PFSK-1 (cell line): ENCODE results near the gene HSD17B3.

Experiments used
- FOXP2 ChIP-seq: optimal IDR thresholded peaks from 2 replicates; pipeline ENCODE3; 2011; ENCODE audit warnings: borderline replicate concordance, control low read depth, inconsistent platforms; ENCODE audit not compliant: insufficient read depth; ENCODE audit errors: extremely low read length, extremely low read depth
- POLR2AphosphoS5 ChIP-seq: IDR thresholded peaks from 2 replicates; pipeline ENCODE4 v1.6.1; 2012; ENCODE audit warnings: low read depth, mild to moderate bottlenecking, control low read depth, low read length, moderate library complexity
- SIN3A ChIP-seq: IDR thresholded peaks from 2 replicates; pipeline ENCODE4 v1.6.1; 2012; ENCODE audit warnings: mild to moderate bottlenecking, low read length, moderate library complexity, borderline replicate concordance; ENCODE audit not compliant: insufficient read depth
- TAF1 ChIP-seq: IDR thresholded peaks from 2 replicates; pipeline ENCODE4 v1.6.1; 2012; ENCODE audit warnings: low read length, control low read depth, borderline replicate concordance; ENCODE audit not compliant: insufficient read depth
- TF ChIP-seq, protein P1 (sequence below), 2 experiments: IDR thresholded peaks; 2 replicates each; pipeline versions ENCODE4 v1.6.1 to v1.8.0; 2011 to 2012; ENCODE audit warnings: low read depth in 2 of 2, low read length in 2 of 2, control low read depth in 1 of 2, inconsistent platforms in 1 of 2, mild to moderate bottlenecking in 1 of 2, moderate library complexity in 1 of 2; ENCODE audit not compliant: insufficient read depth in 1 of 2

The HSD17B3 gene

DNA sequence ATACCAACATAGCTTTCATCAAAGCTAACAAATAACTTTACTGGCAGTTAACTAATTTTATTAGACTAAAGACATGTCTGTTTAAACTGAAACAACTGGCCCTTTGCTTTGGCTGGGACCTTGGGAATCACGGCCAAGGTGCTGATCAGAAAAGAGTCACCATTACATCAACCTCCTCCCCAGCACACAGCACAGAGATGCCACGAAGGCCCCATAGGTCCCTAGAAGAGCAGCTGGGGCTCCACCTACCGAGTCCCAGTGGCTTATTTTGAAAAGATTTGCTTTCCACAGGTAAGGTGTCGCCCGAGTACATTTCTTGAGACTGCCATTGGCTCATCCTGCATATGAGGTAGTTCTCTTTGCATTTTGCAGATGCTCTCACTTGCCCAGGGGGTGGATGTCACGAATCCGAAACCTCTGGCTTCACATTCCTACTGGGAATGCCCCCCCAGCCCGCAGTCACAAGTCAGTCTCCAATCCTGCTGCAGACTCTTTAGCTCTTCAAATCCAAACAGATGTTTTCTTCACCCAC lies 18.8 kb upstream of the HSD17B3 start:
- TF ChIP-seq POLR2AphosphoS5 (no peak), FOXP2 (no peak), TAF1 (no peak), SIN3A (no peak)
- TF ChIP-seq, protein P1, sequence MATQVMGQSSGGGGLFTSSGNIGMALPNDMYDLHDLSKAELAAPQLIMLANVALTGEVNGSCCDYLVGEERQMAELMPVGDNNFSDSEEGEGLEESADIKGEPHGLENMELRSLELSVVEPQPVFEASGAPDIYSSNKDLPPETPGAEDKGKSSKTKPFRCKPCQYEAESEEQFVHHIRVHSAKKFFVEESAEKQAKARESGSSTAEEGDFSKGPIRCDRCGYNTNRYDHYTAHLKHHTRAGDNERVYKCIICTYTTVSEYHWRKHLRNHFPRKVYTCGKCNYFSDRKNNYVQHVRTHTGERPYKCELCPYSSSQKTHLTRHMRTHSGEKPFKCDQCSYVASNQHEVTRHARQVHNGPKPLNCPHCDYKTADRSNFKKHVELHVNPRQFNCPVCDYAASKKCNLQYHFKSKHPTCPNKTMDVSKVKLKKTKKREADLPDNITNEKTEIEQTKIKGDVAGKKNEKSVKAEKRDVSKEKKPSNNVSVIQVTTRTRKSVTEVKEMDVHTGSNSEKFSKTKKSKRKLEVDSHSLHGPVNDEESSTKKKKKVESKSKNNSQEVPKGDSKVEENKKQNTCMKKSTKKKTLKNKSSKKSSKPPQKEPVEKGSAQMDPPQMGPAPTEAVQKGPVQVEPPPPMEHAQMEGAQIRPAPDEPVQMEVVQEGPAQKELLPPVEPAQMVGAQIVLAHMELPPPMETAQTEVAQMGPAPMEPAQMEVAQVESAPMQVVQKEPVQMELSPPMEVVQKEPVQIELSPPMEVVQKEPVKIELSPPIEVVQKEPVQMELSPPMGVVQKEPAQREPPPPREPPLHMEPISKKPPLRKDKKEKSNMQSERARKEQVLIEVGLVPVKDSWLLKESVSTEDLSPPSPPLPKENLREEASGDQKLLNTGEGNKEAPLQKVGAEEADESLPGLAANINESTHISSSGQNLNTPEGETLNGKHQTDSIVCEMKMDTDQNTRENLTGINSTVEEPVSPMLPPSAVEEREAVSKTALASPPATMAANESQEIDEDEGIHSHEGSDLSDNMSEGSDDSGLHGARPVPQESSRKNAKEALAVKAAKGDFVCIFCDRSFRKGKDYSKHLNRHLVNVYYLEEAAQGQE (IDR thresholded peaks at IDR 0.05; ENCODE audit: insufficient read depth in 1 of 2, low read depth in 2 of 2, low read length in 2 of 2), result no peak

DNA sequence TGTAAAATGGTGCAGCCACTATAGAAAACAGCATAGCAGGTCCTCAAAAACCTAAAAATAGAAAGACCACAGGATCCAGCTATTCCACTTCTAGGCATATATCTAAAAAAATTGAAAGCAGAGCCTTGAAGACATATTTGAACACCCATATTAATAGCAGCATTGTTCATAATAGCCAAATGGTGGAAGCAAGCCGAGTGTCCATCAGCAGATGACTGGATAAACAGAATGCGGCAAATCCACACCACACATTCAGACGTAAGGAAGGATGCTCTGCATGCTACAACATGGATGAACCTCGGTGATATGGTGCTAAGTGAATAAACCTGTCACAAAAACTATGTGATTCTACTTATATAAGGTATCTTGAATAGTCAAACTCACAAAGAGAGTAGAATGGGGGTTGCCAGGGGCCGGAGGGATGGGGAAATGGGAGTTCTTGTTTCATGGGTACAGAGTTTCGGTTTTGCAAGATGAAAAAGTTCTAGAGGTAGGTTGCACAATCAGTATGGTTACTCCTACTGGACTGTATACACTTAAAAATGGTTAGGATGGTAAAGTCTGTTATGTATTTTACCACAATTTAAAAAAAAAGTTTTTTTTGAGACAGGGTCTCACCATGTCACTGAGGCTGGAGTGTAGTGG lies 17.1 kb upstream of the HSD17B3 start:
- TF ChIP-seq SIN3A (no peak), FOXP2 (no peak), POLR2AphosphoS5 (no peak), TAF1 (no peak)
- TF ChIP-seq, protein P1 (IDR thresholded peaks at IDR 0.05; ENCODE audit: insufficient read depth in 1 of 2, low read depth in 2 of 2, low read length in 2 of 2), result no peak

DNA sequence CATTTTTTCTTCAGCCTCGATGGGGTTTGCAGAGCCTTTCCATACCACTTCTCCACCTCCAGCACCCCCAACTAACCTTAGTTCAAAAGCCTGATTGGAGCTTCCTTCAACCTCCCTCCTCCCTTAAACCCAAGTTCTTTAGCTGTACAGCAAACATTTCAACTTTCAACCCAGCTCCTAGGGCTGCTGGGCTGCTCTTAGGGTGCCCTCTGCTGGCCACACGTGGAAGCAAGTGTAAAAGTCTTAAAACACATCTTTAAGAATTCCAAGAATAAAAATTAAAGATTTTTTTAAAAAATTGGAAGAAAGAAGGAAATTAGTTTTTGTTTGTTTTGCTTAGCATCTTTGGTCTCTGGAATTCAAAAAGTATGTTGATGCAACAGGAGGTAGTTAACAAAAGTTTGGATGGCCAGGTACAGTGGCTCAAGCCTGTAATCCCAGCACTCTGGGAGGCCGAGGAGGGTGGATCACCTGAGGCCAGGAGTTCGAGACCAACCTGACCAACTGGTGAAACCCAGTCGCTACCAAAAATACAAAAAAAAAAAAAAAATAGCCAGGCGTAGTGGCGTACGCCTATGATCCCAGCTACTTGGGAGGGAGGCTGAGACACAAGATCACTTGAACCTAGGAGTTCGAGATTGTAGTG lies 15.5 kb upstream of the HSD17B3 start:
- TF ChIP-seq FOXP2, result no peak
- no peak for TF ChIP-seq SIN3A
- TF ChIP-seq, protein P1 (IDR thresholded peaks at IDR 0.05; ENCODE audit: insufficient read depth in 1 of 2, low read depth in 2 of 2, low read length in 2 of 2), result no peak
- TF ChIP-seq TAF1, result no peak
- TF ChIP-seq POLR2AphosphoS5, result no peak

DNA sequence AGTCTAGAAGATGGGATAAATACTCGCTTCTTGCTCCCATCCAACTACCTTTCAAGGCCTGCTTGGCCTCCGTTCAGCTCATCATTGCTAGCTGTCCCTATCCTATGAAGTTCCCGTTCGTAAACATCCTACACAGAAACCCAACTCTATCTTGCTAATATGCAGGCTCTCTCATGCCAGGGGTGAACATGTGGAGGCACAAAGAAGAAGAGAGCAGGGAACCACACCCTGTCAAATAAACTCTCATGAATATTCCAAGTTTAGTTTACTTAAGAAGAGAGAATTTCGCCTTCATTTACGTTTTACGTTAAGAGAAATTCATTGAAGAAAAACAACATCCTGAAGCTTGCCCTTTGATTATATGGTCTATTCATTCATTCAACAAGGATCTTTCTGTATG lies 7.9 kb upstream of the HSD17B3 start:
- no peak for TF ChIP-seq TAF1
- TF ChIP-seq FOXP2, result no peak
- TF ChIP-seq POLR2AphosphoS5, result no peak
- no peak for TF ChIP-seq SIN3A
- TF ChIP-seq, protein P1 (IDR thresholded peaks at IDR 0.05; ENCODE audit: insufficient read depth in 1 of 2, low read depth in 2 of 2, low read length in 2 of 2), result no peak

DNA sequence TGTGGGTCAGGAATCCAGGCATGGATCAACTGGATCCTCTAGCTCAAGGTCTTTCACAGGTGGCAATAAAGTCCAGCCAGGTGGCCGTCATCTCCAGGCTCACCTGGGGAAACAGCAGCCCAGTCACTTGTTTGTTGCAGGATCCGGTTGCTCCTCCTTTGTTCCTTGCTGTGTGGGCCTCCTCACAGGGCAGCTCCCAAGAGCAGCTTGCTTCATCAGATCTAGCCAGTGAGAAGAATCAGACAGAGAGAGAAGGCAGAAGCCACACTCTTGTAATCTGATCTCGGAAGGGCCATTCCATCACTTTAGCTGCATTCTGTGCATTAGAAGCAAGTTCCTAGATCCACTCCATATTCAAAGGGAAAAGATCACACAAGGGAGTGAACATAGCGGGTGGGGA lies 3.2 kb upstream of the HSD17B3 start:
- TF ChIP-seq, protein P1 (IDR thresholded peaks at IDR 0.05; ENCODE audit: insufficient read depth in 1 of 2, low read depth in 2 of 2, low read length in 2 of 2), result no peak
